Glutamatergic neuron (in vitro differentiated cells): ENCODE measurements around the gene PRDM16. TPM values are rescaled to one million over a fixed set of nuclear protein-coding genes. Genes with fewer than 3 reads are reported as not detected.
A peak's percentile ranks its signal among the peaks of the same experiment; 100 is the strongest.

ENCODE experiments used
- DNase-seq: peaks from one replicate; pipeline ENCODE4 v3.0.0; 2022
- H3K27ac Mint-ChIP-seq: one replicate; pipeline ENCODE4 v1.8.0; 2020; ENCODE audit warnings: mild to moderate bottlenecking, mixed read lengths, inconsistent platforms; ENCODE audit not compliant: unreplicated experiment
- H3K27me3 Mint-ChIP-seq: one replicate; pipeline ENCODE4 v1.8.0; 2020; ENCODE audit warnings: mild to moderate bottlenecking, moderate library complexity, mixed read lengths, inconsistent platforms; ENCODE audit not compliant: unreplicated experiment
- H3K36me3 Mint-ChIP-seq: one replicate; pipeline ENCODE4 v1.8.0; 2020; ENCODE audit warnings: mild to moderate bottlenecking, mixed read lengths, inconsistent platforms; ENCODE audit not compliant: unreplicated experiment
- H3K4me1 Mint-ChIP-seq: one replicate; pipeline ENCODE4 v1.8.0; 2020; ENCODE audit warnings: mild to moderate bottlenecking, low read depth, mixed read lengths, inconsistent platforms; ENCODE audit not compliant: unreplicated experiment
- H3K4me3 Mint-ChIP-seq: one replicate; pipeline ENCODE4 v1.8.0; 2020; ENCODE audit warnings: mild to moderate bottlenecking, mixed read lengths, inconsistent platforms; ENCODE audit not compliant: unreplicated experiment
- H3K9me3 Mint-ChIP-seq: one replicate; pipeline ENCODE4 v1.8.0; 2020; ENCODE audit warnings: mild to moderate bottlenecking, moderate library complexity, mixed read lengths, inconsistent platforms; ENCODE audit not compliant: unreplicated experiment
- total RNA-seq: library from RNA; stranded (reverse); fragmentation: NEBNext Ultra II Directional; extraction: Animal tissue kit (Norgen Biotek cat#: 25700); gene quantifications from one replicate; pipeline ENCODE4 v1.2.1, GENCODE V29; 2021; ENCODE audit not compliant: unreplicated experiment
- TF ChIP-seq, protein P1 (sequence below): fragments of 200-600 bp; sonication (generic); IDR thresholded peaks from one replicate; pipeline ENCODE4 v1.5.0; 2021; ENCODE audit not compliant: partially characterized antibody, unreplicated experiment

Gene PRDM16
- total RNA-seq, 1 donor from 2014 or later, result 0.07 TPM

DNA sequence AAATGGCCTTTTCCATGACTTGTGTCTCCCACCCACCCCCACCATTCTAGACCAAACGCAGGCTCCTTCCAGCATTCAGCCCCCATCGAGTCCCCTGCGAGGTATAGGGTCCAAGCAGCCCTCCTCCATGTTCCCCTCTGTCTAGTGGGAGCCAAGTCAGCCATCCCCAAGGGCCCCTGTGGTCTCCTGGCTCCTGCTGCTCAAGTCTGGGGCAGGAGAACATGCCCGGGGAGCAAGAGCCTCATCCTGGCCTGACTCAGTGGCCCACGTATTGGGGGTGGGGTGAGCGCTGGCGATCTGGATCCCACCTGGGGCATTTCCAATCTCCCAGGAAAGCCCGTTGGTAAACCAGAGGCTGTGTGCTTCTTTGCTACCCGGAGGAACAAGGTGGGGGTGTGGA is 4.1 kb upstream of the PRDM16 start:
- no peak for DNase-seq
- Mint-ChIP-seq H3K27ac (no peak overlapping the region), H3K9me3 (peaks cover 3% of the 10 kb centered on the region), H3K4me3 (no peak overlapping the region), H3K27me3 (peaks cover 8% of the 10 kb centered on the region), H3K36me3 (no peaks in the 10 kb centered on the region), H3K4me1 (no peaks in the 10 kb centered on the region)
- TF ChIP-seq, protein P1, sequence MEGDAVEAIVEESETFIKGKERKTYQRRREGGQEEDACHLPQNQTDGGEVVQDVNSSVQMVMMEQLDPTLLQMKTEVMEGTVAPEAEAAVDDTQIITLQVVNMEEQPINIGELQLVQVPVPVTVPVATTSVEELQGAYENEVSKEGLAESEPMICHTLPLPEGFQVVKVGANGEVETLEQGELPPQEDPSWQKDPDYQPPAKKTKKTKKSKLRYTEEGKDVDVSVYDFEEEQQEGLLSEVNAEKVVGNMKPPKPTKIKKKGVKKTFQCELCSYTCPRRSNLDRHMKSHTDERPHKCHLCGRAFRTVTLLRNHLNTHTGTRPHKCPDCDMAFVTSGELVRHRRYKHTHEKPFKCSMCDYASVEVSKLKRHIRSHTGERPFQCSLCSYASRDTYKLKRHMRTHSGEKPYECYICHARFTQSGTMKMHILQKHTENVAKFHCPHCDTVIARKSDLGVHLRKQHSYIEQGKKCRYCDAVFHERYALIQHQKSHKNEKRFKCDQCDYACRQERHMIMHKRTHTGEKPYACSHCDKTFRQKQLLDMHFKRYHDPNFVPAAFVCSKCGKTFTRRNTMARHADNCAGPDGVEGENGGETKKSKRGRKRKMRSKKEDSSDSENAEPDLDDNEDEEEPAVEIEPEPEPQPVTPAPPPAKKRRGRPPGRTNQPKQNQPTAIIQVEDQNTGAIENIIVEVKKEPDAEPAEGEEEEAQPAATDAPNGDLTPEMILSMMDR, result no peak

- TF ChIP-seq, protein P1, result no peak
- Mint-ChIP-seq H3K27me3 (peaks cover 8% of the 10 kb centered on the region), H3K4me1 (no peaks in the 10 kb centered on the region), H3K4me3 (no peak overlapping the region), H3K36me3 (no peaks in the 10 kb centered on the region), H3K9me3 (peaks cover 3% of the 10 kb centered on the region), H3K27ac (no peak overlapping the region)
- DNase-seq, result no peak
These were observed 3.6 kb upstream of the PRDM16 start for GRCh38 chr1:3065396-3065795.

- no peaks in the 10 kb centered on the region for H3K36me3 Mint-ChIP-seq
- no peak overlapping the region for H3K27ac Mint-ChIP-seq
- TF ChIP-seq, protein P1, result no peak
- peaks cover 3% of the 10 kb centered on the region for H3K9me3 Mint-ChIP-seq
- H3K27me3 Mint-ChIP-seq, result peaks cover 8% of the 10 kb centered on the region
- H3K4me1 Mint-ChIP-seq, result no peaks in the 10 kb centered on the region
- DNase-seq, result no peak
- H3K4me3 Mint-ChIP-seq, result no peak overlapping the region
These were observed 3.2 kb upstream of the PRDM16 start for GRCh38 chr1:3065797-3066196.

GRCh38 chr1:3066250-3066711 is 2.7 kb upstream of the PRDM16 start:
- DNase-seq, result no peak
- Mint-ChIP-seq H3K9me3 (peaks cover 3% of the 10 kb centered on the region), H3K27ac (no peak overlapping the region), H3K36me3 (no peaks in the 10 kb centered on the region), H3K4me1 (no peaks in the 10 kb centered on the region), H3K4me3 (no peak overlapping the region), H3K27me3 (peaks cover 4% of the 10 kb centered on the region)
- TF ChIP-seq, protein P1, result no peak

DNA sequence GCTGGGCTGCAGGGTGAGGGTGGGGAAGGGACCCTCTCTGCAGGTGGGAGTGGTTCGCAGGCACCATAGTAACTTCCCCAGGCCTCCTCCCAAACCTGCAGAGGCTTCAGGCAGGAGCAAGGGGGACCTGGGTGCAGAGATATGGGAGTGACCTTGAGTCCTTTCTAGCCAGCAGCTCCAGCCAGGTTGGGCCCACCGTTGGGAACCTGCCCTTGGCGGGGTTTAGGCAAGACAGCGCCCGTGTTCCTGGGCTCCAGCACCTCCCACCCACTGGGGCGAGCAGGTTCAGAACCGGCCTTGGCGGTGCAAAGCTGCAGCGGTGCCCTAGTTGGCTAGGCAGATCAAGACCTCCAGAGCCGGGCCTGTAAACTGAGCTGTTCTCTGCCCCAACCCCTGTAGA is 2.2 kb upstream of the PRDM16 start:
- no peaks in the 10 kb centered on the region for H3K4me1 Mint-ChIP-seq
- no peak overlapping the region for H3K27ac Mint-ChIP-seq
- TF ChIP-seq, protein P1, result no peak
- no peak overlapping the region for H3K4me3 Mint-ChIP-seq
- H3K27me3 Mint-ChIP-seq, result peaks cover 4% of the 10 kb centered on the region
- no peaks in the 10 kb centered on the region for H3K36me3 Mint-ChIP-seq
- peak; percentile 9 for DNase-seq
- H3K9me3 Mint-ChIP-seq, result peaks cover 3% of the 10 kb centered on the region
